ENCODE data around the gene ITIH4.

The ITIH4 gene

DNA sequence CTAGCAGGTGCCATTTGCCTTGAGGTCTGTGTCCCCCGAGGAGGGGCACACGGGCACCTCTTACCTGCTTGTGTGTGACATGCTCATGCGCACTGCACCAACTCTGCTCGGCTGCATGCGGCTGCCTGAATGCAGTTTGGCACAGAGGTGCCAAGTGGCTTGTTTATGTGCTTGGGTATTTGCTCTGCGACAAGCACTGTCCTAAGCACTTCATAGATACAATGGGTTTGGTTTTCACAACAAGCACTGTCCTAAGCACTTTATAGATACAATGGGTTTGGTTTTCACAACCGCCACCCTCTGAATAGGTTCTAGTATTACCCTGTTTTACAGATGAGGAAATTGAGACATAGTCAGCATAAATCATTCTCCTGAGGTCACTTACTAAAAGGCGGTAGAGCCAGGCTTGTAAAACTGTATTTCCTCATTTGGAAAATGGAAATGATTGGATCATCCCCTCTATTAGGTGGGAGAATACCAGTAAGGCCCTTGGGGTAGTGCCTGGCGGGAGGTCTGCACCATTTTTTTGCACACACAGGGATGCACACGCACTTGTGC is 487 bp downstream of the ITIH4 start:
- DNase-seq: no peak

DNA sequence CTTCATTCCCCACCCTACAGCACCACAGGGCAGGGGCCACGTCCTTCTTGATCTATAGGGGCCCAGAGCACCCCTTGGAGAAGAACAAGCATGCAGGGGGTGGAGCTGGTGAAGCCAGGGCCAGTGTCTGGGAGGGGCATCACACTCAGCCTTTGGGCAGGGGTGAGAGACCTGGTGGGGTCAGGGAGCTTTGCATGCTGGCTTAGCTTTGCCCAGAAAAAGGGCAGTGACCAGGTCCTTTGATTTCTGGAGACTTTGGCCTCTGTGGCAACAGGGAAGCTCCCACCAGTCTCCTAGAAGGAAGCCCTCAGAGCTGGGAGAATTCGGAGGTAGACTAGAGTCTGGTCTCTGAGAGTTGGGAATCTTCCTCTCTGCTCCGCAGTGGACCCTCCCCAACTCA is 990 bp downstream of the ITIH4 start:
- no peak for DNase-seq

DNA sequence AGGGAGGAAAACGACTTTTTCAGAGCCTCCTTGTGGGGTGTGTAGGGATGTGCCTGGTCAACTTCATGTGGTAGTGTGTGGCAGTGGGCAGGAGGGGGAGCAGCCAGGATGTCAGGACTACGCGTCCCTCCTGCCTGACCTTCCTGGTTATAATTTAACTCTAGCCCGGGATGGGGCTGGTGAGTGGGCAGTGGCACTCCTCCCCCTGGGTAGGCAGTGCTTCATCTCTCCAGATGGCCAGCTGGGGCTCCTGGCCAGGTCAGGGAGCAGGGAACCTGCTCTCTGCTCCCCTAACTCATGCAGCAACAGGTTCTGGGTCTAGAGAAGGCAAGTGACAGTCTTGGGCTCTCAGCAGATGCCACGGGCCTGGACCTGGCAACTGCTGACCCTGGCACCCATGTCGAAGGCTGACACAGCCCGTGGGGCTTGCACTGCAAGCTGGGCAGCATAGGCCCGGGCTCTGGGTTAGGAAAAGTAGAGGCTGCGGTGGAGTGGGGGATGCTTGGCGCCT is 2.6 kb downstream of the ITIH4 start:
- DNase-seq: no peak

DNA sequence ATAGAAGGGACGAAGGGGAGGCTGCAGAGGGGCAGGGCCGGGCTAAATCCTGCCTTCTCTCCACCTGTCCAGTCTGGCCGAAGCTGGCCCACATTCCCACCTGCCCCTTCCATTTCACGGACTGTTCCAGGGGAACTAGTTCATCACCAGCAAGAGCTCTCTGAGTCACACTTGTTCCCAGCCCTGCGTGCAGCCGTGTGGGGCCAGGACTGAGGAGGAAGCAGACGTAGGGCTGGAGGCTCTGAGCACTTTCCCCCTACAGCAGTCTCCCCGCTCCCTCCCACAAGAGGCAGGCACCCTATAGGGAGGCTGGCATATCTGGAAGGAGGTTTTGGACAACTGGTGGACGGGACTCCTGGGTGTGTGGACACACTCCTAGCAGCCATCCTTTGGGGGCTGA is 3.0 kb downstream of the ITIH4 start:
- DNase-seq: no peak

DNA sequence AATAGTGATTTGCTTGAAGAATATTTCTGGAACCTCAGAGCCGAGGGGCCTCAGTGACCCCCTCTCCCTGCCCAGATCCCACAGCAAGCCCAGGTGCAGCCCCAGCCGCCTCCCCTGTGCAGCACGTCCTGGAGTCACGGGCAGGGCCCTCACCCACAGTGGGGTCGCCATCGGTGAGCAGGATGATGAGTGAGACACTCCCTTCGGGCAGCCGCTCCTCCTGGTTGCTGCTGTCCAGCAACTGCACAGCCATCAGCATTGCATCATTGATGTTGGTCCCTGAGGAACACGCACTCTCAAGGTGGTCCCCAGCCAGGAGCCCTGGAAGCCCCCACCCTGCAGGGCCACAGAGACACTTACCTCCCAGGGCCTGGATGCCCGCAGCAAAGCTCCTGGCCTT is 6.4 kb downstream of the ITIH4 start:
- no peak for DNase-seq

DNA sequence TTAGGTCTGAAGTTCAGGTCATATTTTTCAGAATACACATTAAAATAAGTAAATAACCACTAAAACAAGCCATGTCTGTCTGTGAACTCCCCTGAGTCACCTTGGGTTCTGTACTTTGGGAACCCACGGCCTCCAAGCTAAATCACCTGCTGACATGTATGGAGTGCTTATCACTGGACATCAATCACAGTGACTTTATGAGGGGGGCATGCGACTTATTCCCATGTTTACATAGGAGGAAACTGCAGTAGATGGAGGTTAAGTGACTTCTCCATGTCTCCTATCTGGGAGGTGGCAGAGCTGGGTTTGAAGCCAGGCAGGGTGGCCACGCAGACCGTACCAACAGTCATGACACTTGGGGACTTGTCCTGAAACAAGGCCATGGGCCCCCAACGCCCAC is 8.1 kb downstream of the ITIH4 start:
- no peak for DNase-seq

DNA sequence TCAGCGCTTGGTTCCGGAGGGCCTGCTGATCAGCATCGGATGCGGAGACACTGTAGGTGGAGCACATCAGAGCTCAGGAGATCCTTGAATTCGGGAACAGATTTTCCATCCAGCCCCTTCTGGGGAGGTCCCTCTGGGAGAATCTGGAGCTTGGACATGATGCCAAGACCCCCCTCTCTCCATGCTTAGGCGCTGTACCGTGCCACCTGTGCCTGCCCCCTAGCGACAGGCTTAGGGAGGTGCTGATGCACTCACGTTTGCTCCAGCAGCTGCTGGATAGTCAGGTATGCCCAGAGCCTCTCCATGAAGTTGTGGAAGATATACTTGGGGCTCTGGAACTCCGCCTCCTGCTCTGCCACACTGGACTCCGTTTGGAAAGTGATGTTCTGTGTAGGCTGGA is 9.7 kb downstream of the ITIH4 start:
- no peak for DNase-seq

DNA sequence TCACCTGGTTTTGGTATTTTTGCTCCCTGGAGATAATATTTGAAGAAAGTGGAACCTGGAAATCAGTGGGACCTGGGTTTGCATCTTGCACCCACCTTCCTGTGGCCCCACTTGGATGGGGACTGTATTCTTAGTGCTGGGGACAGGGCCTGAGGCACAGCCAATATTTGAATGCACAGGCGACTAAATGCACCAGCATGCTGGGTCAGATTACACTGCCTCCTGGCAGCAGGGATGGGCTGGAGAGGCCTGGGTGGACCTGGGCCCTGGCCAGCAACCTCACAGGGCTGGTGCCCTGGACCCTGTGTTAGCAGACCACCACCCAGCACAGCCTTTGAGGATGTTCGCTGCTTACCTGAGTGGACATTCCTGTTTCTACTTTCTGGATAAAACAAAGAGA is 10.5 kb downstream of the ITIH4 start:
- no peak for DNase-seq

DNA sequence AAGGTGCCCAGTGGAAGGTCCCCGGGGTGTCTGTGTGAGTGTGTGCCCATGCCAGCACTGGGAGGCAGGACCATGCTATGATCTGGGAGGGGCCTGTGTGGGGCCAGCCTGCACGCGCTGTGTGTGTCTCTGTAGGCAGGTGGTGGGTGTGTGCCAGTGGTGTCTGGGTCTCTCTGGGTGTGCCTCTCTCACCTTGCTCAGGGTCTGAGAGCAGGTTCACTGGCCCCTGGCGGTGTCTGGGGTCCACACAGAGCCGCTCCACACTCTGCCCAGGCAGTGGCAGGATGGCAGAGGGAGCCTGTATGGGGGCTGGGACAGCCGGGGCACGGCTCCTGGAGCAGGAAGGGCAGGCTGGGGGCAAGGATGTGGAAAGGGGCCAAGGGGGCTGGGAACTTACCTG is 12.6 kb downstream of the ITIH4 start:
- no peak for DNase-seq

DNA sequence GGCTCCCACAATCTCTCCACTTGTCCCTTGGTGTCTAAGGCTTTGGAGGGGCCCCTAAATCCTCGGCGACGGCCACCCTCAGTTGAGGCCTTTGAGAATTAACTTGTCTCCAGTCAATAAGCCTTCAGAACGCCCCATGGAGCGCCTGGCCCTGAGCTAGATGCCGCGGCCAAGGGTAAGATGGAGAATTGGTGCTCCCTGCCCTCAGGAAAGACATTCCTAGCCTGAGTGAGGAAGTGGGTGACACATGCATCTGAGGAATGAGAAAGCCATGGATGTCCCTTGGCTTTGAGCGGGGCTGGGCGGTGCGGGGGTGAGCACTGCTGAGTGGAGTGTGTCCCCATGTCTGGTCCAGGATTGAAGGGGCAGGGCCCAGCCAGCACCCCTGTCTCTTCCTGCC is 13.3 kb downstream of the ITIH4 start:
- no peak for DNase-seq

DNA sequence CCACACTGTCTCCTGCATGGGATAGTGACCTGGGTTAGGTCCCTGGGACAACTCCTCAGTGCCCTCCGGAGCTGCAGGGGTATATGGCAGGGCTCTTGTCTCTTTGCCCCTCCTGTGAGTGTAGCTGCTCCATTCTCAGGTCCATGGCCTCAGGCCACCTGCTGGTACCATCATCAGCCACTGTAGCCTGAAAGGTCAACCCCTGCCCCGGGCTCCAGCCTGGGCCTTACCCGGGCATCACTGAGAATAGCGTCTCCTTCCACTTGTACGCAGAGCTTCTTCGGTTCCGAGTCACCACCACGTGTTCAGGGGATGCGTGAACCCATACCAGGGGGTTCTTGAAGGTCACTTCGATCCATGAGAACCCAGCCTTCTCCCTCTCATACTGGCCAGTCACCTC is 13.8 kb downstream of the ITIH4 start:
- no peak for DNase-seq

DNA sequence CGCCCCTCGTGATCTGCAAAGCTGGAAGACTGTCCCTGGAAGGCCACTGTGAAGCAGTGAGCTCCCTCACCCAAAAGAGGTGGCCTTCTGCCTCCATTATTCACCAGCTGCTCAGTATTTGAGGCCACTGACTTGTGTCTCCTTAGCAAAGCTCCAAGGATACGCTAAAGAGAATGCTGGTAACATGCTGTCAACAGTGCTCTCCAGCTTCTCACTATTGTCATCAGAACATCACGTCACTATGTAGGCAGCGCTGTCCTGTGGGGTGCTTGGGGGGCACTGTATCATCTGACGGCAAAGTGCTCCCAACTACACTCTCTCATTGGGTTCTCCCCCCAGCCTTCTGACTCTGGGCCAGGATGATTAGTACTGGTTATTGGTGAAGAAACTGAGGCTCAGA is 14.3 kb downstream of the ITIH4 start:
- no peak for DNase-seq

DNA sequence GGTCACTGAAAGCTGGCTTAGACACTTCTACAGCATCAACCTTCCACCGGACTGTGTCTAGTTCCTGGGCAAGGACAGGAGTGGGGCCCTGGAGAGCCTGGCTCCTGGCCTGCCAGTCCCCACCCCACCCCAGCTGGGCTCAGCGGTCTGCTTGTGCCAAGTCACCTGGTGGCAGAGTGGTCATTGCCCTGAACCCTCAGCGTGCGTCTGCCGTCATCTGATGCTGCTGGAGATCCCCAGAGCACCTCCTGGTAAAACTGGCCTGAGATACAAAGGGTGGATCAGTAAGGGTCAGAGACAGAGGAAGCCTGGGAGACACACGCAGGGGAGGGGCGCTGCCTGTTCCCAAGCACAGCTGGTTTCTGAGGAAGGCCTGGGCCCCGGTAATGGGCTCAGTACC is 16.7 kb downstream of the ITIH4 start:
- no peak for DNase-seq

DNA sequence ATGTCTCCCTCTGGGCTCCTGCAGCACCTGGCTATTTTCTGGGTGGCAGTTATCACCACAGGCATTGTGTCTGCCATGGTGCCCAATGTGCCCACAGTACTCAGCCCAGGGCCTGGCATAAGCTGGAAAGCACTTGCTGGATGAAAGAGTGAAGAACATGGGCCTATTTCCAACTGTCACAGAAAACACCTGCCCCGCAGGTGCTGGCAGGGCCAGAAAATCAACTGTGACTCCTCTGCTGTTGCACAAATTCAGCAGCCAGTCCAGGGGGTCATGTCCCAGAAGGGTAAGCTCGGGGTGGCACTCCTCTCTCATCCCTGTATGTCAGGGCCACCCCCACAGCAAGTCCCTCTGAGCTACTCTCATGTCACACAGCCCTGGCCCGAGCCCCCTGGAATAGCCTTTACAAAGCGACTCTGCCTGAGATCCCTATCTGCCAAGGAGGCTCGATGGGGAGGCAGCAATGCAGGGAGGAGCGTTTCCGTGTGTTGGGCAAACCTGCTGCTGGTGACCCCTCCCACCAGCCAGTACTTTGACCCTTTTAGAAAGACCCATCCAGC is 18.9 kb downstream of the ITIH4 start:
- no peak for DNase-seq

DNA sequence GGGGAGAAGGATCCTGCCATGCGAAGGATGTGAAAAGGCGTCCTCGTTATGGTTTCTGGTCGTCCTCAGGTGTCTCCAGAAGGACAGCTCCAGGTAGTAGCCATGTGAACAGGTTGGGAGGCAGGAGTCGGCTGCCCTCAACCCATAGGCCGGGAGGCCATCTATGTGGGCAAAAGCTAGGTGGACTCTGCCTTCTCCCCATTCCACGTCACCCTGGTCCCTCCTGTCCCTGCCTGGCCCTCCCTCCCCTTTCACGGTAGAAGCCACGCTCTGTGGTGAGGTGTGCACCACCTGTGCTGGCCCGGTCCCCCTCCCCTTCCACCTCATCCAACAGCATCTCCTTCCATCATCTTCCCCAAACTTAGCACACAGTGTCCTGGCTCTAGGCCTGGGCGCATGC is 19.5 kb downstream of the ITIH4 start:
- DNase-seq: no peak

DNA sequence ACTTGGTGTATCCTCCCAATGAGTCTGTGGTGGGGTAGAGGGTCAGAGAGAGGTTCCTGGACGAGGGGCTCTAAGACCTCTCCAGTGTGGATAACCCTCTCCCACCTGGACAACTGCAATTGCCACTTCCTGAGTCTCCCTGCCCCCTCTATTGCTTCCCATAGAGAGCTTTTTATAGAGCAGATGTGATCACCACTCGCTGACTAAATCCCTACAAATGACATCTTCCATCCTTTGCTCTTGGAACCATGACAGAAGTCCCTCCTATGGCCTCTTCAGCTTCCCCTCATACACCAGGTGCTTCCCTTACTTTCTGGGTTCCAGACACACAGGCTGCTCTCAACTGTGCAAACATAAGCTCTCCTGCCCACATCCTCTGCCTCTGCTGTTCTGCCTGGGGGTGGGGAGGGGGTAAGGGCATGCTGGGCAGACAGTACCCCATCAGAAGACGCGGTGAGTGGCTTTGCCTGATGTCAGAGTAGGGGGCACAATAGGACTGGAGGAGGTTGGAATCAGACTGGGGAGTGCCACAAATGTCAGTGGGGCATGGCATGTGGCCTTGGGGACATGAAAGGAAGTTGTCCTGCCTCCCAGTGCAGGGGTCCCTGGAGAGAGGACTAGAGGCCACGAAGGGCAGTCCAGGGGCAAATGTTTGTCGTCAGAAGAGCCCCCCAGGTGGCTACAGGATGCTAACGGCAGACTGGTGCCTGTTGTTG is 20.7 kb downstream of the ITIH4 start:
- DNase-seq: no peak

DNA sequence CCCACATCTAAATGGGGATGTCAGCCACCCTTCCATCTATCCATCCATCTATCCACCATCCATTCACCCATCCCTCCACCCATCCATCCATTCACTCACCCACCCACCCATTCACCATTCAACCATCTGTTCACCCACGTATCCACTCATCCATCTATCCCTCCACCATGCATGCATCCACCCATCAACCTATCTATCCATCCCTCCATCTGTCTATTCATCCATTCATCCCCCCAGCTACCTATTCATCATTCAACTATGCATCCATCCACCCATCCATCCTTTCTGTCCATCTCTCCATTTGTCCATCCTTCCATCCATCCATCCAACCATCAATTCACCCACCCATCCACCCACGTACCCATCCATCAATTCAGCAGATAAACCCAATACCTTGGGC is 21.3 kb downstream of the ITIH4 start:
- no peak for DNase-seq

DNA sequence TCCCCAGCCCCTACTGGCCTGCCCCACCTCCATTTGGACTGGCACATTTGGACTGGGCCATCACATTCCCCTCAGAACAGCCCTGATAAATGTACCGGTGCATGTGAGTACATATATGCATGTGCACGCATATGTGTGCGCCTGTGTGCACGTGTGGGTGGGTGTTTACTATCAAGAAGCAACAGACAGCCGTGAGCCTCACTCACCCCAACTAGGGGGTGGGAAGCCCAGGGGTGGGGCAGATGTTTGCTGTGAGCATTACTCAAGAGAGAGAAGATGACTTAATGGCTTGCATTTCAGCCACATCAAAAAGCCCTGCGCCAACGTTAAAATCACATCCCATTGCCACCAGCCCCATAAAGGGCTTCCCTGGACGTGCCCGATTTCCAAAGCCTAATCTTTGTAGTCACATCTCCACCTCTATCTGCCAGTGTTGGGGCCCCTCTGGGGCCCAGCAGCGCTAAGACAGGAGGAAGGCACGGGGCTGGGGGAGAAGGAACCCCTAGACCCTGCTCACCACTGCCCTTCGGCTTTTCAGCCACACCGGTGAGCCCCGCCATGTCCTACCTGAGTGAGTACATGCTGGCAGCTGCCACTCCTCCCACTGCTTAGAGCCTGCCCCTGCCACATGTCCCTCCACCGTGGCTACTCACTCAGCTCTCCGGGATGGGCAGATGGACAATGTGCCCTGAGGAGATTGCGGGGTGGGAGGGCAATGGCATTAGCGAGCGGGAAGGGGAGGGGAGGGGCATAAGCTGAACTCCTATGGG is 25.0 kb downstream of the ITIH4 start:
- no peak for DNase-seq

DNA sequence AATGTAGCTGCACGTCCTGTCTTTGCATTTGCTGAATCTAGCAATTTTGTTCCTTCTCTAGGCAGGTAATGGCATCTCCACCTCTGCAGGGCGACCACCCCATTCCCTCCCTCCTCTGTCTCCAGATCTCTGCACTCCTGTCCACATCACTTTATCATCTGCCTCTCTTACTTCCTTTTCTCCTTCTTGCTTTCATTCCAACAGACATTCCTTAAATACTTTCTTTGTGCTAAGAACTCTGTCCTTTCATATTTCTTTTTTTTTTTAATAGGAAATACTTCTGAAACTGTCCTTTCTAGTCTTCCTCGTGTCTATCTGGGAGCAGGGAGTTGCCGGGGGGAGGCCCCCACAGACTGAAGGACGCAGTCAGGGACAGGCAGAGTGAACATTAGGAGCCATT is 28.6 kb downstream of the ITIH4 start:
- no peak for DNase-seq

DNA sequence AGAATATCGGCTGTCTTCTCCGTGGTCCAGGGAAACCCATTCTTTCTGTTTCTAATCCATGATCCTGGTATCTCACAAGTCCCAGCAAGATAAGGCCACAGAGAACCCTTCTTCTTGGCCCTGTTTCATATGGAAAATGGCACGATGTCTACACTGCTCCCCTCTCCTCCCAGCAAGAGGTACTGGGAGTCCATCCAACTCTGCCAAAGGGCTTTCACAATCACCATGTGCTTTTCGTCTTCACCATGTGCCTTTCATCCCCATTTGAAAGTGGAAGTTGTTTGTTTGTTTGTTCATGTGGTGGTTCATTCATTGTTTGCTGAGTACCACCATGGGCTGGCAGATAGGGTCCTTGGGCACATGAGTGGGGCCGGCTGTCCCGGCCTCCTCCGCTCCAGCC is 30.4 kb downstream of the ITIH4 start:
- no peak for DNase-seq

DNA sequence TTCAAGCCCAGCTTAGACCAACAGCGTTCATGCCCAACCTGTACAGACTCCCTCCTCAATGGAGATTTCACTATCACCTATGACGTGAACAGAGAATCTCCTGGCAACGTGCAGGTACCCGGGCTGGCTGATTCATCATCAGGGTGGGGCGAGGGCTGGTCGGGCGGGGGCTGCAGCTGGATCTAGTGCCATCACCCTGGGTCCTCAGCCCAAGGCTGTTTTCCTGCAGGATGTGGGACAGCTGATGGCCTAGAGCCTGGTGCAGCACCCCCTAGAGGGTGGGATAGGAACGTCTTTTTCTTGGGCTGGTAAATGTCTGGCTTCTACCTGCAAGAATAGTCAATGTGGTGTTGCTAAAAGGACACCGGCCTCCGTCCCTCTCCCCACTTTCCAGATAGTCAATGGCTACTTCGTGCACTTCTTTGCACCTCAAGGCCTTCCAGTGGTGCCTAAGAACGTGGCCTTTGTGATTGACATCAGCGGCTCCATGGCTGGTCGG is 31.4 kb downstream of the ITIH4 start:
- no peak for DNase-seq

DNA sequence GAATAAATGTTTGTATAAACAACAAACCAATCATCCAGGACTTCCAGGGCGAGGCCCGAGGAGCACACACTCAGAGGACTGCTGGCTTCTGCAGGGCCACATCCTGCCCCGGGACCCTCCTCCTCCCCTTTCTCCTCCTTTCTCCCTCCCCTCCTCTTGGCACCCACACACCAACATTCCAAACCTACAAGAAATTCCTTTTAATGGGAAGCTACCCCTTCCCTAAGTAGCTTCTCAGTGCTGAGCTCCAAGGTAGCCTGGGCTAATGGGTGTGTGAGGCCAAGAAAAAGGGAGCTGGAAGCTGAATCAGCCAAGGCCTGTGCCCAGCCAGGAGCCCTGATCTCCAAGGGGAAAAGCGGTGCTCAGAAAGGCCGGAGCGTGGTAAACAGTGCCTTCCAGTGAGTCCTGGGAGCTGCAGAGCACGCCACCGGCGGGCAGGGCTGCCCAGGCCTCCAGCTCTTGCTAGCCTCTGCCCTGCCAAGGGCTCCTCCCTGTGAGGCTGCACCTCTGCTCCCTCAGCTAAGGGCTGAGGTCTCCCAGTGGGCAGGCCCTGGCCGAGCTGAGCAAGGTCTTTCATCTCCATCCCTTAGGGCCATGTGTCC is 32.0 kb downstream of the ITIH4 start:
- no peak for DNase-seq

DNA sequence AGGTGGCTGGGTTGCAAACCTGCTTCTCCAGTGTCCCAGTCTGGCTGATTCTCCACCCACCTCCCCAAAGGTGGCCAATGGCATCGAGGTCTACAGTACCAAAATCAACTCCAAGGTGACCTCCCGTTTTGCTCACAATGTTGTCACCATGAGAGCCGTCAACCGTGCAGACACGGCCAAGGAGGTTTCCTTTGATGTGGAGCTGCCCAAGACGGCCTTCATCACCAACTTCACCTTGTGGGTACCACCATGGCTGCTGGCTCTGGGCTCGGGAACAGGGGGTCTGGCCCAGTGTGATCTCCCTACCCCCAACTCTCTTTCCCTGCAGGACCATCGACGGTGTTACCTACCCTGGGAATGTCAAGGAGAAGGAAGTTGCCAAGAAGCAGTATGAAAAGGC is 34.1 kb downstream of the ITIH4 start:
- DNase-seq: no peak
